Pulmonary artery endothelial cell (primary cell): Measurements from ENCODE around the gene NFAM1. TPM values are rescaled to one million over a fixed set of nuclear protein-coding genes. Genes with fewer than 3 reads are reported as not detected.

Experiments
- DNase-seq: peaks from one replicate; pipeline ENCODE4 v3.0.0-alpha.2; 2011; ENCODE audit warnings: low read depth, low spot score
- total RNA-seq: library from RNA; depleted of rRNA; stranded (reverse); fragments of >200 nt; gene quantifications from 2 replicates; pipeline ENCODE4 v1.2.3, GENCODE V29; 2014

Gene NFAM1
- total RNA-seq, 1 donor from 2014 or later: not detected

DNA sequence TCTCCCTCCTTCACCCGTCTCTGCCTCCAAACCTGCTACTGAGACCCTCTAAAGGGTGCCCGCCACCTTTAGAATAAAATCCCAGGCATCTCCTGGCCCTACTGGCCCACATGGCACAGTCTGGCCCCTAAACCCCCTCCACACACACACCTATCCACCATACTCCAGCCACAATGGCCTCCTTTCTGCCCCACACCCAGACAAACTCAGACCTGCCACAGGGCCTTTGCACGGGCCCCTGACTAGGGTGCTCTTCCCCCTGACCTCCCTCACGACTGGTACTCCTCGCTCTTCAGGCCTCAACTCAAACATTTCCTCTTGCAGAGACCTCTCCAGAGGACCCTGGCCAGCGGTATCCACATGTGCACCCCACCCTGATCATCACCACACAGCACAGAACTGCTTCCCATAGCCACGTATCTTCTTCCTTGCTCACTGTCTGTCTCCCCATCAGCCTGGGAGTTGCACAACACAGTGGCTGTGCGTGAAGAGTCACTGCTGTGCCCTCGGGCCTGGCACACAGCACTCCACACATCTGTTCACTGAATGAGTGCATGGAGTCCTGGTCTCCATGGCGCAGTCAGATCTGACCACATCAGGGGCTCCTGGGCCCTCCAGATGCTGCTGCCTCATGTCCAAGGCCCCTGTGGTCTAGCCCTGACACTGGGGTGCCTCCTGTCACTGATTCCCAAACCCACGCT, 95.5 kb downstream of the NFAM1 start:
- DNase-seq: no peak

DNA sequence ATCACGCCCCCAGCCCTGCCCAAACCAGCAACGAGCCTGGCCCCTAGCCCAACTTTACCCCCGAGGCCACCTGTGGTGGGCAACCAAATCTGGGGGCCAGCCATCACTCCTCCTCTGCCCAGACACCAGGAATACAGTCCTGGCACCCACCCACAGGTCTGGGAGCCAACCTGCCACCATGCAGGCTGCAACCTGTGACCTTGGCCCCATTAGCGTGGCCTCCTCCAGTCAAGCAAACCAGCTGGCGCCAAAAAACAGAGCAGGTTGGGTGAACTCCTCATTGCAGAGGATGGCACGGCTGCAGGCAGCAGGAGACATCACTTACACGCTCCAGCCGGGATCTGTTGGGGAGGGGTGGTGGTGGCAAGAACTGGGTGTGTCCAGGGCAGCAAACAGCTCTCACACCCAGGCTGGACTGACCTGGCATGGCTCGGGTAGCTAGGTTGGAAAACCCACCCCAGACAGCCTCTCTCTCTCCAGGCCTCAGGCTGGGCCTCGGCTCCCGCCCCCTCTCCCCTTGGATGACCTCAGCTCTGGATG, 96.3 kb downstream of the NFAM1 start:
- DNase-seq: no peak

DNA sequence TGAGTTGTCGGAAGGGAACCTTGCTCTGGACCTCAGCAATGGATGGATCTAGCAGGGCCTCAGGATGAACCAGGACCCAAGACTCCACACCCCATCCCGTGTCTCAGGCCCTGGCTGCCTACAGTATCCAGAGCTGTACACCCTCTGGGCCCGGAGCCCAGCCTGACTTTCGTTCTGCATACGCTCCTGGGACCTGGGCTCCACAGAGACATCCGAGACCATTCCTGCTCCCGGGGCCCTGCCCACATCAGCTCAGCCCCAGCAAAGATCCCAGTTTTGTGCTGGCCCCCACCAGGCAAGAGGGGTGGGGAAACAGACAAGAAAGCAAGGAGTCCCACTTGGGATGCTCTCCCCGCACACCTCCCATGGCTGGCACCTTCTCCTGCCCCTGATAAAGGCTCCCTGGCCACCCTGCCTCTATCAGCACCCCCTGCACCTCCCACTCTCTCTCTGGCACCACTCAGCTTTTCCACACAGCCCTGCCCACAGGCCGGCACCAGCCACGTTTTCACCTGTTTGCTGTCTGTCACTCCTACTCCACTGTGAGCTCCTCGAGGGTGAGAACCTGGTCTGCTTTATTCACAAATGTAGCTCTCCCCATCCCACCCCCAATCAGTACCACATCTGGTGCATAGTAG, 97.2 kb downstream of the NFAM1 start:
- no peak for DNase-seq

DNA sequence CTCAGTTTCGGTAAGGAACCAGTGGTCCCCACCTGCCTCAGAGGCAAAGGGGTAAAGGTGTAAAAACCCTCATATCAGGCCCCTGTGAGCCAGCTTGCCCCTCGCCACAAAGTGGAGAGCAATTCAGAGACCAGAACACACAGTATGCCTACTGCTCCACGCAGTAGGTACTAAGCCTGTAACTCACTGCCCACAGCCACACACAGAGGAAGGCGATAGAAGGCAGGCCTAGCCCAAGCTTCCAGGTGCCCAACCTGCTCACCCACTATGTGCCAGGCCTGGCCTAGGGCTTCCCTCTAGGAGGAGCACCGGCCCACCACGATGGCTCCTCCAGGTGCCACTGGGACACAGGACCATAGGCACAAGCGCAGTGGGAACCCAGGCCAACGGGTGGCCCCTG, 98.7 kb downstream of the NFAM1 start:
- no peak for DNase-seq

DNA sequence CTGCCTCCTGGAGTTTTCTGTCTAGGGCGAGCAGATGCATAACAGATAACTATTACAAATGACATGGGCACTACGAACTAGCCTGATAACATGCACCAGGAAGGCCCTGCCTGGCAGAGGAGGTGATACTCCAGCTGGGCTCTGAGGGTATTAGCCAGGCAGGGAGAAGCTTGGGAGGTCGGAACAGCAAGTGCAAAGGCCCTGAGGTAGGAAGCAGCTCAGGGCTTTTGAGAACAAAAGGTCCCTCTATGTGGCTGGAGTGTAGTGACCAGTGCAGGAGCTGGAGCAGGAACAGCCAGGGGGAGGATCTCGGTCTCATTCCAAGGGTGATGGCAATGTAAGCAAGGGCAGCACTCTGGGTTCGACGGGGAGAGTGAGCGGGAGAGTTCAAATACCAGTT, 100.1 kb downstream of the NFAM1 start:
- no peak for DNase-seq

DNA sequence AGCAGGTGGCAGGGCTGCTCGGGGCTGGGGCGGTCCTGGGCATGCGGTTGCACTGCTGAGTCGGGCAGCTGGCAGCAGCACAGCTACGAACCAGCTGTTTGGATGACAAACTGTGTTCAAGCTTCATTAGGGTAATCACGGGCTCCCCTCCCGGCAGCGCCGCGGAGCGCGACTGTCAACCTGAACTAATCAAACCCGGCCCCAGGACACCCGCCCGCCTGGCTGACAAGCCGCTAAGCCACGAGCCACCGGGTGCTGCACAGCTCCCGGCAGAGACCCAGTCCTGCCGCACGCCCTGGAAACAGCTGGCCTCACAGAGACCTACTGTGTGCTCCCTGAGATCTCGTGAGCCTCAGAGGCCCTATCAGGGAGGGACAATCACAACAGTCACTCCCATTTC, 101.2 kb downstream of the NFAM1 start:
- no peak for DNase-seq

Other genes with a start within 250 kb of the NFAM1 start
- 21.9 and 23.3 TPM in 2 replicates for gene TCF20, start 161.8 kb downstream of the NFAM1 start, total RNA-seq
- 52.4 and 54.9 TPM in 2 replicates for gene RRP7A, start 87.4 kb upstream of the NFAM1 start, total RNA-seq
- gene SERHL2, start 121.6 kb upstream of the NFAM1 start, total RNA-seq: 1.7 and 3.4 TPM in 2 replicates
- 28.9 and 38.7 TPM in 2 replicates for gene POLDIP3, start 182.5 kb upstream of the NFAM1 start, total RNA-seq
- gene ATP5MGL, start 208.2 kb upstream of the NFAM1 start, total RNA-seq: 0.13 and 0.46 TPM in 2 replicates
- 44.2 and 46.1 TPM in 2 replicates for gene CYB5R3, start 217.0 kb upstream of the NFAM1 start, total RNA-seq